Measurements from ENCODE around the gene MYO5A. TPM values are rescaled to one million over a fixed set of nuclear protein-coding genes. Genes with fewer than 3 reads are reported as not detected.

The MYO5A gene
- total RNA-seq, 1 donor, result 17.5 TPM

DNA sequence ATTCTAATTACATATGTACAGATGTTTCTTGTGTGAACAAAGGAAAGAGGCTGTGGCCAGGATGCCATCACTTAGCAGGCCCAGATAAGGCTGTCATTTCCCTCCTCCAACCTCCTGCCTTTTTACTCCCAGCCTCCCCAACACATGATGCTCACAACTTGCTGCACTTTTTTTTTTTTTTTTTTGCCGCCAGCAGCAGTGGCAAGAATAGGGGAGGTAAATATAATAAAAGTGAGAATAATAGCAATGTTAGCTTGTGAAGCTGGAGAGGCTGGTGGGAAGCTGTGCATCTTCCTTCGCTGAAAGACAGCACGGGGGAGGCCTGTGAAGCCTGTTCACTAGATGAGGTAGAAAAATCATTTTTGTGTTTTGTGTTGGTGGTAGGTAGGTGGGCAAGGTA lies 190.6 kb downstream of the MYO5A start:
- DNase-seq (ENCODE audit: low read depth in 2 of 3, low spot score in 2 of 3), result no peak

DNA sequence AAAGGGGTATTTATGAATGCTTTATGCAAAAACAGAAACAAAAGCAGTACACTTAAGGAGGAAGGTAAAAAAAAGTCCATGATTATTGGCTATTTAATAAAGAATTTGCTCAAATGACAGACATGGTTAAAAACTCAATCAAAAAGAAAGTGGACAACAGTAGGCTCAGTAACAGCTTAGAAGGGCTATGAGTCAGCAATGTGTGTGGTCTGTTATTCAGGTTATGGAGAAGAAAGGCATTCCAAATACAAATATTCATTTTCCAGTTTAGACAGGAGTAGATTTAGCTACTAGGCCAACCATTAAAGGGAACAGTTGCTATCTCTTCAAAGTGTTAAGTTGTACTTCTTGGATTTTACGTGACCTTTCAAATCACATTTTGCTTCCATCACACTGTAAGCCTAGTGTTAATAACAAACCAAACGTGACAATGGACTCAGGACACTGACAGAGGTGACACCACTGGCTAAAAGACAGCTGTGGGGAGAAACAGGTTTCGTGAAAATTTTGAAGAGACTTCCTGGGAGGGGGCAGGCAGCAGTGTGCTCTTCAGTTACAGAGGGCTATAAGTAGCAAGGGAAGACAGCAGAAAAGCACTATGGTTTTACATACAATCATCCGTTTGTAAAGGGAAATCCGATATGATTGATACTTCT lies 191.4 kb downstream of the MYO5A start:
- no peak for DNase-seq (ENCODE audit: low read depth in 2 of 3, low spot score in 2 of 3)

- peak in 1 of 3 donors; percentile 8 for DNase-seq (ENCODE audit: low read depth in 2 of 3, low spot score in 2 of 3)
Observed at GRCh38 chr15:52336529-52336928, 192.2 kb downstream of the MYO5A start.

DNA sequence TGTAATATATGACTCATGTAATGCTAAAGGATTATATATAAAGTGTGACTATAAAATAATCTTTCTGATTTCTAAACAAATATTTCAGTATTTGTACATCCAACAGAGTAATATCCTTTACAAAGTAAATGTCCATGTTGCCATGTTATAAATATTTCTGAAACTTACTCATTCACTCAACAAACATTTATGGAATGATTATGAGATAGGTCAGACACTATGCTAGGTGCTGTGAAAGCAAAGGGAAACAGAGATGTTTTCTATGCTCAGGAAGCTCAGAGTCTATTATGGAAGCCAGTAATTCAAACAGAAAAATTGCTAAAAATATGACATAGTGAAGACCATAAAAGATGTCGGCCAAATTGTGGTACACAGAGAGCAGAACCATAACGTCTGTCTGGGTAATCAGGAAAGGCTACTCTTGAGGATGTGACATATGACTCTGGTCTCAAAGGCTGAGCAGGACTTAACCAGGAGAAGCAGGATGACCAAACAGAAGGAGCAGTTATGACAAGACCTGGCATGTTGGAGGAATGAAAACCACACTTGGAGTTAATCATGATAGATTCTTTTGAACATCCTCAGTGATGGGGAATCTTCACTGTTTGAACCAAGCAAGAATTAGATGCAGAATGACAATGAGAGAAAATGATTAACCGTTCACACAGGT lies 194.1 kb downstream of the MYO5A start:
- DNase-seq (ENCODE audit: low read depth in 2 of 3, low spot score in 2 of 3), result no peak

- peak; percentile 22 to 71 (median 66) for DNase-seq (ENCODE audit: low read depth in 2 of 3, low spot score in 2 of 3)
Observed at GRCh38 chr15:52331490-52332240, 197.0 kb downstream of the MYO5A start.

DNA sequence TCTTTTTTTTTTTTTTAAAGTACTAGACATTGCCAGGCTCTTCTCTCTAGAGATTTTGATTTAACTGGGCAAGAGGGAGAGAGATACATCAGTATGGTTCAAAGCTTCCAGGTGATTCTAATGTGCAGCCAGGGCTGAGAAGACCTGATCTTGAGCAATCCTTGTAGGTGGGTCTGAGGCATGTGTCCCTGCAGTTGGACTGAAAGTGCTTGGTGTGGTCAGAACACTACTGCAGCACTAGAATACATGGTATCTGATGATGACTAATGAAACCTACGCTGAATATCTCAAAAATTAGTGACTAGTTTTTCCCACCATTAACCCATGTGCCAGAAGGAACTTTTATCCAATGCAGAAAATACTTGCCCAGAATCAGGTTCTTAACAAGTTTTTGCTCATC lies 198.7 kb downstream of the MYO5A start:
- no peak for DNase-seq (ENCODE audit: low read depth in 2 of 3, low spot score in 2 of 3)

DNA sequence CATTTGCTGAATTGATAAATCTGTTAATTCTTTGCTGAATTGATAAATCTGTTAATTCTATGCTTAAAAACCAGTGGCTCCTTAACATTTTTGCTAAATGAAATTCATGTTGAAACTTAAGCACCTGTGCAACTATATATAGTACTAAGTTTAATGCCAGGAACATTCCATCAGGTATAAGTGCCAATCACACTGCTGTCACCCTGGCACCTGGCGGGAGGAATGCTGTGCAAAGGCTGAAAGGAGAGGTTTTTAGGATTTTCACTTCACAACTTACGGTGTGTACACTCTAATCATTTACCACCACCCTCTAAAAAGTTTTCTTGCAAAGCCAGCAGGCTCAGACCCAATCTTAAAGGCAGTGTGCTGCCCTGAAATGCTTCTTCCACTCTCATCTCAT lies 199.5 kb downstream of the MYO5A start:
- DNase-seq (ENCODE audit: low read depth in 2 of 3, low spot score in 2 of 3), result no peak

- DNase-seq (ENCODE audit: low read depth in 2 of 3, low spot score in 2 of 3), result no peak
Observed at GRCh38 chr15:52328680-52329079, 200.0 kb downstream of the MYO5A start.

GRCh38 chr15:52326756-52327155 lies 201.9 kb downstream of the MYO5A start:
- no peak for DNase-seq (ENCODE audit: low read depth in 2 of 3, low spot score in 2 of 3)

GRCh38 chr15:52324109-52324508 lies 204.6 kb downstream of the MYO5A start:
- no peak for DNase-seq (ENCODE audit: low read depth in 2 of 3, low spot score in 2 of 3)

- no peak for DNase-seq (ENCODE audit: low read depth in 2 of 3, low spot score in 2 of 3)
Observed at GRCh38 chr15:52318729-52319500, 209.8 kb downstream of the MYO5A start.

GRCh38 chr15:52317688-52318087 lies 211.0 kb downstream of the MYO5A start:
- DNase-seq (ENCODE audit: low read depth in 2 of 3, low spot score in 2 of 3), result no peak

GRCh38 chr15:52317022-52317421 lies 211.7 kb downstream of the MYO5A start:
- no peak for DNase-seq (ENCODE audit: low read depth in 2 of 3, low spot score in 2 of 3)

DNA sequence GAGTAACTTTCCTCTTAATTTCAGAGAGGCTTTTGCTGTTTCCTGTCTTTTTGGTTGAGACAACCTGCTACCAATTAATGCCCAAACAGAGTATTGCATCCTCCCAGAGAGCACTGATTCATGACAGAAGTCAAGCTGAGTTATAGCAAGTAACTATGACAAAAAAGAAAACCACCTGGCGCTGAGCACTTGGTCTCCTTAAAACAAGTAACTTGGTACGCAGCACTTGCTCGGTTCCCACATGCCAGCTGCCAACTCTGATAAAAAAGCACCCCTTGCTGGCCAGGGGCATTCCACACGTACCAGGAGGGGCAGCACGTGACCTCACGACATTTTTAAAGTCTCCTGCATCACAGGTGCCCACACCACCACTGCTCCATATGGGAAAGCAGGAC lies 219.5 kb downstream of the MYO5A start:
- no peak for DNase-seq (ENCODE audit: low read depth in 2 of 3, low spot score in 2 of 3)

- DNase-seq (ENCODE audit: low read depth in 2 of 3, low spot score in 2 of 3), result no peak
Observed at GRCh38 chr15:52308446-52309153, 220.1 kb downstream of the MYO5A start.

GRCh38 chr15:52307847-52308246 lies 220.8 kb downstream of the MYO5A start:
- no peak for DNase-seq (ENCODE audit: low read depth in 2 of 3, low spot score in 2 of 3)

DNA sequence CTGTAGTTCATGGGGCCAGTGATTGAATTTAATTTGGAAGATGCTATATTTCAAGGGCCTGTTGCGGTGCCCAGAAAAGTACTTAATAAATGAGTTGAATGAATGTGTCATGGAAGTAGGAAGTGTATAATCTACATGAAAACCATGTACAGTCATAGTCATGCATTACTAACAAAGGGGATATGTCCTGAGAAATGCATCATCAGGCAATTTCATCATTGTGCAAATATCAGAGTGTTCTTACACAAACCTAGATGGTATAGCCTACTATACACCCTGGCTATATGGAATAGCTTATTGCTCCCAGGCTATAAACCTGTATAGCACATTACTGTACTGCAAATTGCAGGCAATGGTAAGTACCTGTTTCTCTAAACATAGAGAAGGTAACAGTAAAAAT lies 222.4 kb downstream of the MYO5A start:
- DNase-seq (ENCODE audit: low read depth in 2 of 3, low spot score in 2 of 3), result no peak

- DNase-seq (ENCODE audit: low read depth in 2 of 3, low spot score in 2 of 3), result no peak
Observed at GRCh38 chr15:52303093-52303772, 225.4 kb downstream of the MYO5A start.

DNA sequence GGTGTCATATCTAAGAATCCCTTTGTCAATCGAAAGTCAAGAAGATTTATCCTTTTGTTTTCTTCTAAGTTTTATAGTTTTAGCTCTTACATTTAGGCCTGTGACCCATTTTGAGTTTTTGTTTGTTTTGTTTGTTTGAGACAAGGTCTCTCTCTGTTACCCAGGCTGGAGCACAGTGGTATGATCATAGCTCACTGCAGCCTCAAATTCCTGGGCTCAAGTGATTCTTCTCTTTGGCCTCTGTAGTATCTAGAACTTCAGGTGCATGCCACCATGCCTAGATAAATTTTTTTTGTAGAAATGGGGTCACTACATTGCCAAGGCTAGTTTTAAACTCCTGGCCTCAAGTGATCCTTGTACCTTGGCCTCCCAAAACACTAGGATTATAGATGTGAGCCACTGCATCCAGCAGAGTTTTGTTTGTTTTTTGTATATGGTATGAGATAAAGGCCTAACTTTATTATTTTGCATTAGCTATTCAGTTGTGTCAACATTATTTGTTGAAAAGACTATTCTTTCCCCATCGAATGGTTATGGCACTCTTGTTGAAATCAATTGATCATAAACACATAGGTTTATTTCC lies 227.3 kb downstream of the MYO5A start:
- DNase-seq (ENCODE audit: low read depth in 2 of 3, low spot score in 2 of 3), result no peak
